Activated naive CD8-positive, alpha-beta T cell treated with anti-CD3 and anti-CD28 coated beads, Interleukin-2, amount 50 U/mL, for 16 hours (primary cell): ENCODE measurements around the gene ZNF438.

Experiments used
- DNase-seq: peaks from one replicate; pipeline ENCODE4 v3.0.0-alpha.2; 2020; ENCODE audit warnings: low read depth, low spot score

The ZNF438 gene

DNA sequence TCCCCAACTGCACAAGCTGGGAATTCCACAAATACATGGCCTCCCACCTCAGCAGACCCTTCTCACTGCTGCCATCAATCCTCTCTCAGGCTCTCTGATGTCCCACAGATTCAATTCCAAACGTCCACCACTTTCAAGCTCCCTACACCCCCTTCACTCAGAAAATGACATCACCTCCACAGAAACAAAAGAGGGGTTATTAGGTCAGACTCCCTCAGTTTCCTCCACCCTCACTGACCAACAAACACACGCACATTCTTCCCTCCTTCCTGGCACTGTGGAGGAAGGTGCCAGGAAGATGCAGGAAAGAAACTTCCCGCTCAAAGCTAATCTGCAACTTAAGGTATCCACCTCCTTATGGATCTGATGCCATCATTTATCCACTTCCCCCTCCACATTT is 18.3 kb downstream of the ZNF438 start:
- DNase-seq, result no peak

DNA sequence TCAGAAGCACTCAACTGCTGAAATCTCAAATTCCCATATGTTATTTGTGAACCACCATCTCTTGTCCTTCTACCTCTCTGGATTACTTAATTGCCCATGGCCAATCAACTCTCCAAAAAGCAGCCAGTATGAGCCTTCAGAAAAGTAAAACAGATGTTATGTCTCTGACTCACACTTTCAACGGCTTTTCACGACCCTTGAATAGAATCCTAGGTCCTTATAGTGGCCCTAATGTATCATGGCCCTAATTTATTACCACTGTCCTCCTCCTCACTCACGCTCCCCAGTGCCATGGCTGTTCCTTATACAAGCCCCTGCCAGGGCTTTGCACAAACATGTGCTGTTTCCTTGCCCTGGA is 20.0 kb downstream of the ZNF438 start:
- no peak for DNase-seq

- no peak for DNase-seq
These were observed 20.5 kb downstream of the ZNF438 start for GRCh38 chr10:31011017-31011664.

DNA sequence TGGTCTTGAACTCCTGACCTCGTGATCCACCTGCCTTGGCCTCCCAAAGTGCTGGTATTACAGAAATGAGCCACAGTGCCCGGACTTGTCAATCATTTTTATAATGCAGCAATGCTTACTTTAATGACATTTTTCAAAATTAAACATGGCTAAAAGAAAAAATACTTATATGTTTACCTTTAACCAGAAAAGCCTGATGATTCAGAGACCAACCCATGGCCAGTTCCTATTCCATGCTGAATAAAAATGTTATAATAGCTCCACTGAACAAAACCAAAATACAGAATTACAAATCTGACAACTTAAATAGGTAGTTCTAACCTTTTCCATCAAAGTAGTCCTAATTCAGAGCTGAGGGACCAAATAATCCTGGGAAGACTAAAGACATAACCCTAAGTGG is 21.6 kb downstream of the ZNF438 start:
- DNase-seq, result no peak

GRCh38 chr10:31005895-31006294 is 25.8 kb downstream of the ZNF438 start:
- DNase-seq, result no peak

GRCh38 chr10:31004611-31005193 is 27.0 kb downstream of the ZNF438 start:
- no peak for DNase-seq

GRCh38 chr10:31001740-31002139 is 29.9 kb downstream of the ZNF438 start:
- no peak for DNase-seq

DNA sequence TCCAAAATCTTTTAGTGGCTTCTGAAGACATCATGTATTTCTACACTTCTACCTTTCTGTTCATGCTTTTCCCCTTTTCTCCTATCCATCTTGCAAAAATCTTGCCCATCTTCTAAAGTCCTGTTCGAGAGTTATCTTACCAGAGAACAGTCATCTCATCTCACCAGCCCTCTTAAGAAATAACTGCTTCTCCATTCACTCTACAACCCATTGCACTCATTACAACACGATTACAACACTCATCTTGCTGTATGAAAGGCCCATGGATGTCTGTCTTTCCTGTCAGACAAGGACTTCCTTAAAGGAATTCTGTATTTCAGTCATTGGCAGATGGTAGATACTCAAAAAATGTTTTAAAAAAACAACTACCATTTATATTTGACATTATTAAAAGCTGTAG is 30.8 kb downstream of the ZNF438 start:
- no peak for DNase-seq

DNA sequence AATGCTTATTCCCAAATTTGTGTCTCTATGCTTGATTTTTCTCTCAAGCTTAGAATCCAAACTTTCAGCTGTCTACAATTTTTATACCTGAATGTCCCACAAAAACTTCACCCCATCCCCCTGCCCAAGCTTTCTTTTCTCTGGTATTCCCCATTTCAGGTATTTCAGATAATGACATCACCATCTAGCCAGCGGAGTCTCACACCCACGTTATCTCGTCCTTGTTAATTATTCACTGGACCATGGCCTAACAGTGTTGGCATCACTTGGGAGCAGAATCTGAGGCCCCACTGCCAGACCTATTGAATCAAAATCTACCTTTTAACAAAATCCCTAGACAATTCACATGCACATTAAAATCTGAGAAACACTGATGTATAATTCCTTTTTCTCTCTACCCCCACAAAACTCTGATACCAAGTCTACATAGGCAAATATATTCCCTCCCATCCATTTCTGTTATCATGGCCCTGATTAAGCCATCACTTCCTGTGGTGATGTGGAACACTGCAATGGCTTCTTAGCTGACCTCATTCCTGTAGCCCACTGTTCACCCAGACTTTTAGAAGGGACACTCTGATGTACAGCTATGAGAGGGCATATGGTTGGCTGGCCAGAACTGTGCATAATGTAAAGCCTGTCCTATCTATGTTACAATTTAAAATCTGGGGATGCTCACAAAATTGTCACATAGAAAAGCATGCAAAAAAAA is 31.4 kb downstream of the ZNF438 start:
- DNase-seq, result no peak

GRCh38 chr10:30999070-30999712 is 32.5 kb downstream of the ZNF438 start:
- DNase-seq, result no peak

DNA sequence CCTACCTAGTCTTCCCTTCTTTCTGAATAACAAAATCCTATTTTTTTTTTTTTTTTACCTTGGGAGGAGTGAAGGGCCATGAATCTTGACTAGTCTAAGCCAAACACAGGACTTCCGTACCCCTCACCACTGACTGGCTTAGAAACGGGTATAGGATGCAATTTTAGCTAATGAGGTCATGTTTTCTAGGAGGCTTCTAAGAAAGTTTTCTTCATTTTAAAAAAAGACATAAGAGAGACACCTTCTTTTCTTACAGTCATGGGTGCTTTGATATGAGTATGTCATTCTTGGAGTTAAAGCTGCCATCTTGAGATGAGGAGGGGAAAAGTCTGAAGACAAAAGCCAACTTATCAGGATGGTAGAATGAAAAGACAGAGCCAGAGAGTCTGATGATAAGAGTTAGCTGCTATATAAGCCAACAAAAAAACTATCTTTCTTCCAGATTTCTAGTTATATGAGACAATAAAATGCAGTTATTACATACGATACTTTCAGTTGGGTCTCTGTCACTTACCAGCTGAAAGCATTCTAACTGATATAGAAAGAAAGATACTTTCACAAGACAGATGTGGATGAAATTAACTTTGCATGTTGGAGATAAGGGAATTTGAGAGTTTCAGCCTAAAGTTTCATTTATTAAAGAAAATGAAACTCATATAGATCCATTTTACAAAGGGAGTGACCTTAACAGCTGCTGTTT is 34.0 kb downstream of the ZNF438 start:
- no peak for DNase-seq

DNA sequence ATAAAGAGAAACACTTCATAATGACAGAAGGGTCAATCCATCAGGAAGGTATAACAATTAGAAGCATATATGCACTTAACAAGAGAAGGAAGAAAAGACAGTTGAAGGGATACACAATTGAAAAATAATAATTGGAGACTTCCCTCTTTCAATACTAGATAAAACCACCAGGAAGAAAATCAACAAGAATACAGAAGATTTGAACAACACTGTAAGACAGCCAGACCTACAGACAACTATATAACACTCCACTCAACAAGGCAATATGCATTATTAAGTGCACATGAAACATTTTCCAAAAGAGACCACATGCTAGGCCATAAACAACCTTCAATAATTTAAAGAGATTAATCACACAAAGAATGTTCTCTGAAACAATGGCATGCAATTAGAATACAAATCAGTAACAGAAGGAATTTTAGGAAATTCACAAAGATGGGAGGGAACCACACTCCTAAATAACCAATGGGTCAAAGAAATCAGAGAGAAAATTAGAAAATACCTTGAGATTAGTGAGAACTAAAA is 35.1 kb downstream of the ZNF438 start:
- DNase-seq, result no peak

DNA sequence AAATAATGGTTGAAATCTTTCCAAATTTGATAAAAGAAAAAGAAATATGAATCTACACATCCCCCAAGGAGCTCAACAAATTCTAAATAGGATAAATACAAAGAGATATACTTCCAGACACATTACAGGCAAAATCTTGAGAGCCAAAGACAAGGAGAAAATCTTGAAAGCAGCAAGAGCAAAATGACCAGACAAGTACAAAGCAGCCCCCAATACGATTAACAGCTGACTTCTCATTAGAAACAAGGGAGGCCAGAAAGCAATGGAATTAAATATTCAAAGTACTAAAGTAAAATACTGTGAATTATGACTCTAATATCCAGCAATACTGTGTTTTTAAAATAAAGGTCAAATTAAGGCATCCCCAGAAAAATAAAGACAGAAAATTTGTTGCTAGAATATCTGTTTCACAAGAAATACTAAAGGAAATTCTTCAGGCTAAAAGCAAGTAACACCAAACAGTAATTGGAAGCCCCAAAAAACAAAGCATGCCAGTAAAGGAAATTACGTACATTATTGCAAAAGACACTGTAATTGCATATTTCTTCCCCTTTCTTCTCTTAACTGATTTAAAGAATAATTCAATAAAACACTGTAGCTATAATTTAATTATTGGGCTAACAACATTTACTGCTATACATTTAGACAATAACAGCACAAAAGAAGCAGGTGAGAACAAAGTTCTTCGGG is 36.4 kb downstream of the ZNF438 start:
- no peak for DNase-seq

DNA sequence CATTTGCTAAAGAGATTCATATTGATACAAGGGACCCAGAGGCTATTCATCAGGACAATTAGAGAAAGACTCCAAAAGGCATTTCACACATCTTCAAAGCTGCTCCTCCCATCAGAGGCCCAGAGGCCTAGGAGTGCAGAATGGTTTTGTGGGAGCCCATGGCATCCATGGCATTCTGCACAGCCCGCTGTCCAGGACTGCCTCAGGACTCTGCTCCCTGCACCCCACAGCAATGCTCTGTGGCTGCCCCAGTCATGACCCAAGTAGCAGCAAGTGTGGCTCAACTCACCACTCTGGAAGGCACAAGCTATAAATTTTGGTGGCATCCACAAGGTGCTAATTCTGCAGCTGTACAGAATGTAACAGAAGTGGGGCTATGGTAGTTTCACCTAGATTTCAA is 38.5 kb downstream of the ZNF438 start:
- DNase-seq, result no peak

DNA sequence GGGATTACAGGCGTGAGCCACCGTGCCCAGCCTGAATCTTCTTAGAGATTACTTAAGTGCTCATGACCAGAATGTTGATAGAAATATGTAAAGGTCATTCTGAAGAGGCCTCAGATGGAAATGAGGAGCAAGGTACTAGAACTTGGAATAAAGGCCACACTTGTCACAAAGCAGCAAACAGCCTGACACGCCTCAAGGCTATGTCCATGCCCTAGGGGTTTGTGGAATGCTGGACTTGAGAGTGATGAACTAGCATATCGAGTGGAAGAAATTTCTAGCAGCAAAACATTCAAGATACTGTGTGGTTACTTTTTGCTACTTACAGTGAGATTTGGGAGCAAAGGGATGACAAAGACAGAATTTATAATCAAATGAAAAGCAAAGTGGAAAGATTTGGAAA is 39.0 kb downstream of the ZNF438 start:
- no peak for DNase-seq

- no peak for DNase-seq
These were observed 40.0 kb downstream of the ZNF438 start for GRCh38 chr10:30991647-30992011.

DNA sequence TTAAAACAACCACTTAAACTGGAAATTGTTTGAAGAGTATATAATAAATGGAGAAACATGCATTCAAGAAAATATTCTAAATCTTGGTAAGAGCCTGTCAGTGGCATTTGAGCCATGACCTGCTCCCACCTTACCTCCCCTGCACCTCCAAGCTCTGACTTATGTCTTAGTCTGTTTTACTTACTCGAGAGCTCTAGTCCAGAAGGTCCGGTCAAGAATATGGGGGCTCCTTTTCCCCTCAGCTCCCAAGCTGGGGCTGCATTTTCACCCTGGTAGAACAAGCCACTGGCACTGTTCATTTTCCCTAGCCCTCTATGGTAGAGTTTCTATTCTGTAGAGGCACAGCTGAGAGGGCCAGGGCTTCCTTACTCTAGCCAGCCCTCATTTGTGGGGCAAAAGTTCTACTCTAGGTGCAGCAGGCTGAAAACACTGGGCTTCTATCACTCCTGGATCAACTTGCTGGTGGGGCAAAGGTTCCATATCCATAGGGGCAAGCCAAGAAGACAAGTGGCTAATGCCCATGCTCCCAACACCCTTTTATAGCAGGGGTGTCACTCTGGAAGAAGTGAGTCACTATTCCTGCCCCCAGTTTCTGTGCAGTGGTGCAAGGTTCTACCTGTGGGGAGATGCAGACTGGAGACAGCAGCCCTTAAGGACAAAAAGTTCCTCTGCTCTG is 40.6 kb downstream of the ZNF438 start:
- DNase-seq, result no peak

DNA sequence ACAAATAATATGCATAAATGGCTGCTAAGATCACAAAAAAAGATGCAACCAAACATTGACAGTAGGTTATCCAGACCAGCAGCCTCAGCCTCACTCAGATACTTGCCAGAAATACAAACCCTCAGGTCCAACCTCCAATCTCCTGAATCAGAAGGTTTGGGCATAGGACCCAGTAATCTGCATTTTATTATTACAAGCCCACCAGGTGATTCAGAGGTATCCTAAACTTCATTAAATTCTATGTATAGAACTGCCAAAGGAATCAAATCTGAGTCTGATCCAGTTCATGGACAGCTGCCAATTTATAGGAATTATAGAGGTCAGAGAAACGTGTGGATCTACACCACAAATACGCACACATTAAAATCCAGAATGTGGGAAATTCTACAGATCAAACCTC is 41.3 kb downstream of the ZNF438 start:
- no peak for DNase-seq

GRCh38 chr10:30988831-30989435 is 42.7 kb downstream of the ZNF438 start:
- no peak for DNase-seq

- no peak for DNase-seq
These were observed 44.2 kb downstream of the ZNF438 start for GRCh38 chr10:30987463-30987862.
